Sigmoid colon (tissue), 7 donors: Measurements from ENCODE around the gene RPTOR. TPM values are rescaled to one million over a fixed set of nuclear protein-coding genes. Genes with fewer than 3 reads are reported as not detected.

Source experiments
- DNase-seq: peaks from one replicate; pipeline ENCODE4 v3.0.0-alpha.2; 2019
- H3K27ac ChIP-seq, 4 donors: fragments of 200-600 bp; sonication (generic); one replicate each; pipeline ENCODE4 v1.5.1; 2016 to 2019; ENCODE audit warnings: mild to moderate bottlenecking in 1 of 4
- H3K27me3 ChIP-seq, 3 donors: fragments of 200-600 bp; sonication (generic); one replicate each; pipeline ENCODE4 v1.5.1; 2019; ENCODE audit warnings: mild to moderate bottlenecking in 1 of 3
- H3K36me3 ChIP-seq, 4 donors: fragments of 200-600 bp; sonication (generic); one replicate each; pipeline ENCODE4 v1.5.1; 2016 to 2019
- H3K4me1 ChIP-seq, 4 donors: fragments of 200-600 bp; sonication (generic); one replicate each; pipeline ENCODE4 v1.5.1; 2017 to 2019
- H3K4me3 ChIP-seq, 4 donors: fragments of 200-600 bp; sonication (generic); one replicate each; pipeline ENCODE4 v1.5.1; 2017 to 2019; ENCODE audit warnings: mild to moderate bottlenecking in 2 of 4, moderate library complexity in 1 of 4
- H3K9me3 ChIP-seq, 4 donors: fragments of 200-600 bp in 3 of 4; sonication (generic) in 3 of 4; one replicate each; pipeline versions ENCODE4 v1.5.1 to v1.6.1; 2013 to 2019
- CTCF ChIP-seq, 4 experiments: fragments of 450-650 bp in 3 of 4; fragments of 200-600 bp in 1 of 4; IDR thresholded peaks; one replicate each; pipeline ENCODE4 v1.5.1; 2016 to 2019; ENCODE audit warnings: antibody characterized with exemption in 4 of 4, mild to moderate bottlenecking in 3 of 4, moderate library complexity in 2 of 4
- EP300 ChIP-seq, 4 donors: sonication (generic); formaldehyde crosslinking; IDR thresholded peaks; one replicate each; pipeline ENCODE4 v1.6.1; 2017; ENCODE audit warnings: antibody characterized with exemption in 4 of 4
- POLR2A ChIP-seq, 2 donors: fragments of 450-650 bp; IDR thresholded peaks; one replicate each; pipeline ENCODE4 v1.6.1; 2016; ENCODE audit warnings: antibody characterized with exemption in 2 of 2, mild to moderate bottlenecking in 2 of 2, moderate library complexity in 2 of 2
- POLR2AphosphoS5 ChIP-seq, 4 donors: sonication (generic); formaldehyde crosslinking; IDR thresholded peaks; one replicate each; pipeline ENCODE4 v1.6.1; 2017; ENCODE audit warnings: antibody characterized with exemption in 4 of 4
- WGBS, 2 donors: extraction: QIAGEN DNeasy Blood & Tissue Kit; methylation state at CpG; one replicate each; pipeline ENCODE4 v1.1.7; 2013; 5-methylcytosine and 5-hydroxymethylcytosine counted together
- intact Hi-C: fragments of 100-400 bp; cut with DNase I; formaldehyde crosslinking; loops from one replicate; pipeline ENCODE4 v1.15.1; 2023
- polyA plus RNA-seq, 3 donors: library from polyadenylated mRNA; stranded (reverse); fragments of 200-250 nt; gene quantifications; one replicate each; pipeline ENCODE4 v1.2.3, GENCODE V29; 2013
- total RNA-seq, 4 donors: library from RNA; depleted of rRNA; stranded (reverse); fragments of >200 nt; gene quantifications; one replicate each; pipeline ENCODE4 v1.1.0, GENCODE V29; 2016
- donor health status: healthy with polysubstance abuse.
- donor health status: Bipolar disorder and iron deficiency.
- donor health status: healthy.

RPTOR gene
- total and polyA plus RNA-seq, 7 donors: 3.7 to 68.7 (median 22.9) TPM

- H3K27ac ChIP-seq: no peak overlapping the region
- H3K4me3 ChIP-seq: no peak overlapping the region
- H3K9me3 ChIP-seq: no peaks in the 10 kb centered on the region
- no peak for TF ChIP-seq EP300 (IDR thresholded peaks at IDR 0.05)
- TF ChIP-seq POLR2AphosphoS5 (IDR thresholded peaks at IDR 0.05): no peak
- TF ChIP-seq POLR2A (IDR thresholded peaks at IDR 0.05): no peak
- TF ChIP-seq CTCF (IDR thresholded peaks at IDR 0.05): no peak
- H3K27me3 ChIP-seq: no peaks in the 10 kb centered on the region
- peaks cover 0 to 18% (median 14%) of the 10 kb centered on the region in 4 donors for H3K4me1 ChIP-seq
- 96% methylated on average over 35 of the region's 35 CpGs for WGBS, 2 donors
- intact Hi-C loops: no loop called here
- H3K36me3 ChIP-seq: peaks cover 7 to 50% (median 22%) of the 10 kb centered on the region in 4 donors
- DNase-seq: peak; percentile 56
Observed at GRCh38 chr17:80923211-80924110, 378.8 kb downstream of the RPTOR start.

GRCh38 chr17:80924111-80924806 lies 379.6 kb downstream of the RPTOR start:
- peak; percentile 56 for DNase-seq
- Histone ChIP-seq H3K27me3 (no peaks in the 10 kb centered on the region), H3K36me3 (peaks cover 7 to 50% (median 22%) of the 10 kb centered on the region in 4 donors), H3K4me1 (peaks cover 0 to 11% (median 6%) of the 10 kb centered on the region in 4 donors), H3K4me3 (no peak overlapping the region), H3K9me3 (no peaks in the 10 kb centered on the region), H3K27ac (no peak overlapping the region)
- 95 to 97% methylated on average over 23 of the region's 23 CpGs for WGBS, 2 donors
- intact Hi-C loops: no loop called here
- no peak for TF ChIP-seq EP300 (IDR thresholded peaks at IDR 0.05)
- TF ChIP-seq POLR2AphosphoS5 (IDR thresholded peaks at IDR 0.05): no peak
- TF ChIP-seq POLR2A (IDR thresholded peaks at IDR 0.05): no peak
- no peak for TF ChIP-seq CTCF (IDR thresholded peaks at IDR 0.05)

- WGBS, 2 donors: 92 to 93% methylated on average over 38 of the region's 38 CpGs
- Histone ChIP-seq H3K4me1 (peaks cover 0 to 3% (median under 1%) of the 10 kb centered on the region in 4 donors), H3K36me3 (peaks cover 7 to 50% (median 22%) of the 10 kb centered on the region in 4 donors), H3K9me3 (no peaks in the 10 kb centered on the region), H3K27me3 (no peaks in the 10 kb centered on the region), H3K27ac (no peak overlapping the region), H3K4me3 (no peak overlapping the region)
- intact Hi-C loops: no loop called here
- DNase-seq: peak; percentile 54
- TF ChIP-seq POLR2AphosphoS5 (IDR thresholded peaks at IDR 0.05): no peak
- no peak for TF ChIP-seq EP300 (IDR thresholded peaks at IDR 0.05)
- no peak for TF ChIP-seq CTCF (IDR thresholded peaks at IDR 0.05)
- no peak for TF ChIP-seq POLR2A (IDR thresholded peaks at IDR 0.05)
Observed at GRCh38 chr17:80924807-80925610, 380.4 kb downstream of the RPTOR start.

- no peaks in the 10 kb centered on the region for H3K9me3 ChIP-seq
- intact Hi-C loops: no loop called here
- no peak overlapping the region for H3K4me3 ChIP-seq
- H3K36me3 ChIP-seq: peaks cover 7 to 52% (median 22%) of the 10 kb centered on the region in 4 donors
- peak; percentile 52 for DNase-seq
- H3K27ac ChIP-seq: no peak overlapping the region
- 83 to 87% methylated on average over 18 of the region's 18 CpGs for WGBS, 2 donors
- TF ChIP-seq CTCF (IDR thresholded peaks at IDR 0.05): no peak
- TF ChIP-seq POLR2A (IDR thresholded peaks at IDR 0.05): no peak
- TF ChIP-seq EP300 (IDR thresholded peaks at IDR 0.05): no peak
- TF ChIP-seq POLR2AphosphoS5 (IDR thresholded peaks at IDR 0.05): no peak
- H3K27me3 ChIP-seq: no peaks in the 10 kb centered on the region
- no peaks in the 10 kb centered on the region for H3K4me1 ChIP-seq
Observed at GRCh38 chr17:80925688-80926335, 381.2 kb downstream of the RPTOR start.
